Skeletal muscle tissue (tissue), 4 donors: ENCODE measurements around the gene LIN37. TPM values are rescaled to one million over a fixed set of nuclear protein-coding genes. Genes with fewer than 3 reads are reported as not detected.
A peak's percentile ranks its signal among the peaks of the same experiment; 100 is the strongest.

Experiments used
- H3K27ac ChIP-seq: one replicate; pipeline ENCODE4 v1.7.0; 2013; ENCODE audit warnings: mild to moderate bottlenecking, low read depth, low read length, inconsistent platforms
- H3K27me3 ChIP-seq, 3 donors: one replicate each; pipeline ENCODE4 v1.7.0; 2013; ENCODE audit warnings: low read length in 3 of 3; ENCODE audit not compliant: control insufficient read depth in 3 of 3, insufficient read depth in 3 of 3
- H3K36me3 ChIP-seq, 3 donors: one replicate each; pipeline ENCODE4 v1.7.0; 2013; ENCODE audit warnings: low read length in 3 of 3; ENCODE audit not compliant: control insufficient read depth in 3 of 3, insufficient read depth in 3 of 3
- H3K4me1 ChIP-seq, 3 donors: one replicate each; pipeline ENCODE4 v1.7.0; 2013; ENCODE audit warnings: low read length in 3 of 3, mild to moderate bottlenecking in 3 of 3; ENCODE audit not compliant: control insufficient read depth in 3 of 3, insufficient read depth in 3 of 3
- H3K4me3 ChIP-seq, 3 donors: one replicate each; pipeline ENCODE4 v1.7.0; 2013; ENCODE audit warnings: low read length in 3 of 3
- H3K9ac ChIP-seq, 3 donors: one replicate each; pipeline ENCODE4 v1.7.0; 2013; ENCODE audit warnings: low read length in 3 of 3, mild to moderate bottlenecking in 3 of 3, moderate library complexity in 2 of 3, low read depth in 1 of 3
- H3K9me3 ChIP-seq, 3 donors: one replicate each; pipeline ENCODE4 v1.7.0; 2013; ENCODE audit warnings: low read length in 3 of 3; ENCODE audit not compliant: control insufficient read depth in 3 of 3
- total RNA-seq: library from RNA; depleted of rRNA; stranded (reverse); fragments of >200 nt; gene quantifications from one replicate; pipeline ENCODE4 v1.2.3, GENCODE V29; 2014
- donor health status: Osteomylitis.

Gene LIN37
- total RNA-seq, 1 donor from 2014 or later, result 3.1 TPM

DNA sequence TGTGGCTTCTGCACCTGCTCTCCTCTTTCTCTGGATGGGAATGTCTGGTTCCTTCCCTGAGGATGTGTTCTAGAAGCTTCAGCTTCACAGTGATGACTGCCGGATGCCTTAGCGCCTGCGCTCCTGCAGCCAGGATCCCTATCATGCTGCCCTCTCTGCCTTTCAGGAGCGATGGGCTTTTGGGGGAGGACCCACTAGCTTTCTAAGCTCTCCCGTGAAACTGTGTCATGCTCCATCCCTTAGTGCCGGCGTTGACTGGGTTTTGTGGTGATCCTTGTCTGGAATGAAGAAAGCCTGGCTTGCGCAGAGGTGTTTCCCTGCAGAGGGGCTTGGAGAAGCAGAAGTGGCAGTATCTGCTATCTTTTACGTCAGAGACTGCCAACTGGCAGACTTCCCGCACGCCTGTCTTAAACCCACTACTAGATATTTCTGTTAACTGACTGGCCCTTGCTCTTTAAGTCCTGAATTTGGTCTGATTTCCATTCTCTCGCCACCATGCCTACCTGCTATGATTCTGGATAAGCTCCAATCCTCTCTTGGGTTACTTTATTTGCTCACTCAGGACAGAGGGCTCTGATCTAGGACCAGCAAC lies 34.4 kb upstream of the LIN37 start:
- Histone ChIP-seq H3K9ac (no peak overlapping the region), H3K27ac (no peak overlapping the region), H3K9me3 (no peaks in the 10 kb centered on the region), H3K4me3 (no peak overlapping the region), H3K27me3 (peaks cover 0 to 6% (median 0%) of the 10 kb centered on the region in 3 donors), H3K4me1 (peaks cover 19 to 27% (median 19%) of the 10 kb centered on the region in 3 donors), H3K36me3 (no peaks in the 10 kb centered on the region)

GRCh38 chr19:35714601-35715354 lies 33.6 kb upstream of the LIN37 start:
- Histone ChIP-seq H3K36me3 (peaks cover 0 to 5% (median under 1%) of the 10 kb centered on the region in 3 donors), H3K4me1 (peaks cover 26 to 34% (median 26%) of the 10 kb centered on the region in 3 donors)

GRCh38 chr19:35715355-35715809 lies 33.0 kb upstream of the LIN37 start:
- peaks cover 4 to 10% (median 5%) of the 10 kb centered on the region in 3 donors for H3K36me3 ChIP-seq
- peaks cover 26 to 34% (median 26%) of the 10 kb centered on the region in 3 donors for H3K4me1 ChIP-seq
- no peaks in the 10 kb centered on the region for H3K9me3 ChIP-seq
- H3K9ac ChIP-seq, result peak overlapping the region; percentile 80 to 92 (median 83)
- peaks cover 0 to 3% (median 0%) of the 10 kb centered on the region in 3 donors for H3K27me3 ChIP-seq
- H3K27ac ChIP-seq, result peak overlapping the region; percentile 72
- peak overlapping the region in 1 of 3 donors; percentile 93 for H3K4me3 ChIP-seq

More at GRCh38 chr19:35714601-35715354, 33.6 kb upstream of the LIN37 start:
- no peaks in the 10 kb centered on the region for H3K9me3 ChIP-seq
- peak overlapping the region in 1 of 3 donors; percentile 93 for H3K4me3 ChIP-seq
- peaks cover 0 to 3% (median 0%) of the 10 kb centered on the region in 3 donors for H3K27me3 ChIP-seq
- no peak overlapping the region for H3K27ac ChIP-seq
- no peak overlapping the region for H3K9ac ChIP-seq

GRCh38 chr19:35715981-35716800 lies 32.2 kb upstream of the LIN37 start:
- Histone ChIP-seq H3K9me3 (no peaks in the 10 kb centered on the region), H3K9ac (peak overlapping the region; percentile 80 to 92 (median 83)), H3K4me1 (peaks cover 26 to 34% (median 26%) of the 10 kb centered on the region in 3 donors), H3K27me3 (no peaks in the 10 kb centered on the region), H3K36me3 (peaks cover 4 to 11% (median 6%) of the 10 kb centered on the region in 3 donors), H3K27ac (peak overlapping the region; percentile 72), H3K4me3 (peak overlapping the region; percentile 82 to 95 (median 93))

DNA sequence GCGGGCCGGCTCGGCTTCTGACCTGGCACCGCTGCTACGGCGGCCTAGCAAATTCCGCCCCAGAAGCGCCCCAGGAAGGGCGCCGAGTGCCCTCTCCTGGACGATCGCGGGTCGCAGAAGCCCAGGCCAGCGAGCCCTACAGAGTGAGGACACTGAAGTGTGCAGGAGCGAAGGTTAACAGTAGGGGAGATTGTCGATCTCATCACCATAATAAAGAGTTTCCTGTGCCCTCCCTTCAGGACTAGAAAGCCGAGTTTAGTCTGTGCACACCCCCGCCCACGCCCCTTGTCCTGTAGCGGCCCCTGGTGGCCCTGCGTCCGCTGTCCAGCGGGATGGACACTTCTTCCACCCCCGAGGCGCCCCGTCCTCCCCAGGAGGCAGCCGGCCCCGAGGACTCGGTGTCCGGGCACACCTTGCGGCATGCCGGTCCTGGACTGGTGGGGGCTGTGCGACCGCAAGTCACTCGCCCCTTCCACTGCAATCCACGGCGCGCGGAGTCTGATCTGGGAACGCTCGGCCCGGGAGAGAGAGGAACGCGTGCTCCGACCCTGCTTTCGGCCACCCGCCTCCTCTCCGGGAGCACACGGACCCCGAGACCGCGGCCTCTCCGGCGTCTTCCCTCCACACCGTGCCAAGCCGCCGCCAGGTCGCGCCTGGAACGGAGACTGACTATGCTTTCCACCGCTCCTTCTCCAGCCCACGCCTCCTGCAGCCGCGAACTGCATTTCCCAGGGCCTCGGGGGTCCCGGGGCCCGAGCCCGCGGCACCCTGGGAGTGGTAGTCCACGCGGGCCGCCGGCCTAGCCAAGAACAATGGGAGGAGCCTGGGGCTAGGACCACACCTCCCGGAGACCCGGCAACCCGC lies 31.3 kb upstream of the LIN37 start:
- peak overlapping the region; percentile 80 to 92 (median 83) for H3K9ac ChIP-seq
- H3K9me3 ChIP-seq, result no peaks in the 10 kb centered on the region
- peak overlapping the region; percentile 72 for H3K27ac ChIP-seq
- H3K4me3 ChIP-seq, result peak overlapping the region; percentile 82 to 95 (median 93)
- peaks cover 10 to 16% (median 12%) of the 10 kb centered on the region in 3 donors for H3K36me3 ChIP-seq
- peaks cover 26 to 39% (median 26%) of the 10 kb centered on the region in 3 donors for H3K4me1 ChIP-seq
- H3K27me3 ChIP-seq, result no peaks in the 10 kb centered on the region

- H3K9ac ChIP-seq, result peak within 1 kb of the TSS; percentile 88 to 92 (median 91)
Measured at GRCh38 chr19:35717665-35718344, 30.6 kb upstream of the LIN37 start, which contains the start of gene KMT2B. TSS of gene KMT2B (plus strand) at chr19:35718003. CDS start at chr19:35718019, 16 bp downstream.

GRCh38 chr19:35718345-35719041 lies 29.9 kb upstream of the LIN37 start:
- H3K27ac ChIP-seq, result peak overlapping the region; percentile 66
- peak overlapping the region; percentile 88 to 91 (median 91) for H3K9ac ChIP-seq
- peaks cover 26 to 39% (median 26%) of the 10 kb centered on the region in 3 donors for H3K4me1 ChIP-seq
- no peaks in the 10 kb centered on the region for H3K27me3 ChIP-seq
- peak overlapping the region; percentile 79 to 90 (median 88) for H3K4me3 ChIP-seq
- peaks cover 25 to 31% (median 26%) of the 10 kb centered on the region in 3 donors for H3K36me3 ChIP-seq
- H3K9me3 ChIP-seq, result no peaks in the 10 kb centered on the region

More at GRCh38 chr19:35717665-35718344, 30.6 kb upstream of the LIN37 start, which contains the start of gene KMT2B:
- Histone ChIP-seq H3K4me1 (peaks cover 26 to 39% (median 26%) of the 10 kb centered on the region in 3 donors), H3K36me3 (peaks cover 18 to 24% (median 19%) of the 10 kb centered on the region in 3 donors), H3K4me3 (peak within 1 kb of the TSS; percentile 82 to 95 (median 93)), H3K27ac (peak within 1 kb of the TSS; percentile 72), H3K27me3 (no peaks in the 10 kb centered on the region), H3K9me3 (no peaks in the 10 kb centered on the region)
